Ishikawa (cell line): Measurements from ENCODE around the gene PRDM11.

Experiments used
- CREB1 ChIP-seq: IDR thresholded peaks from 2 replicates; pipeline ENCODE4 v1.6.1; 2012; ENCODE audit warnings: low read depth
- EGR1 ChIP-seq: IDR thresholded peaks from 2 replicates; pipeline ENCODE4 v1.6.1; 2012
- EP300 ChIP-seq: IDR thresholded peaks from 2 replicates; pipeline ENCODE4 v1.6.1; 2012; ENCODE audit warnings: borderline replicate concordance
- MAX ChIP-seq: IDR thresholded peaks from 2 replicates; pipeline ENCODE4 v1.6.1; 2012
- NFIC ChIP-seq: IDR thresholded peaks from 2 replicates; pipeline ENCODE4 v1.6.1; 2012
- RAD21 ChIP-seq: IDR thresholded peaks from 2 replicates; pipeline ENCODE4 v1.6.1; 2012; ENCODE audit warnings: low read depth
- TEAD4 ChIP-seq: IDR thresholded peaks from 2 replicates; pipeline ENCODE4 v1.6.1; 2012
- YY1 ChIP-seq: IDR thresholded peaks from 2 replicates; pipeline ENCODE4 v1.6.1; 2012; ENCODE audit warnings: low read depth
- TF ChIP-seq, protein P1 (sequence below): IDR thresholded peaks from 2 replicates; pipeline ENCODE4 v1.6.1; 2012; ENCODE audit warnings: low read depth, mild to moderate bottlenecking

DNA sequence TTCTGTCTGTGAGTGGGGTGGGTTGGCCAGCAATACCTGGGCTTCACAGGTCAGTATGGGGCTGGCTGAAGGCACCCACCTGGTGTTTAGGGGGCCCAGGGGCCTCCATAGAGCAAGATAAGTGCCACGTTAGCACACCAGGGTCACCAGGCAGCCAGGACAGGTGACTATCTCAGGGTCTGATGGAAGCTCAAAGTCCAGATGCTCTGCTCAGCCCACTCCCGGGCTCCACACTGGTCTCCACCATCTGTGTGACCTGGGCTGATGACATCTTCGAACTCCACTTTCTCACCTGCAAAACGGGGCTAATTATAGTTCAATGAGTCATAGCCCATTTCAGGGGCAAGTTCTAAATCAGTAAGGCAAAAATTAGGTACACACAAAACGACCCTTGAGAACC lies 39.4 kb upstream of the PRDM11 start:
- TF ChIP-seq RAD21 (no peak), EP300 (no peak), YY1 (no peak), TEAD4 (no peak), MAX (no peak), NFIC (no peak), CREB1 (no peak), EGR1 (no peak)
- TF ChIP-seq, protein P1, sequence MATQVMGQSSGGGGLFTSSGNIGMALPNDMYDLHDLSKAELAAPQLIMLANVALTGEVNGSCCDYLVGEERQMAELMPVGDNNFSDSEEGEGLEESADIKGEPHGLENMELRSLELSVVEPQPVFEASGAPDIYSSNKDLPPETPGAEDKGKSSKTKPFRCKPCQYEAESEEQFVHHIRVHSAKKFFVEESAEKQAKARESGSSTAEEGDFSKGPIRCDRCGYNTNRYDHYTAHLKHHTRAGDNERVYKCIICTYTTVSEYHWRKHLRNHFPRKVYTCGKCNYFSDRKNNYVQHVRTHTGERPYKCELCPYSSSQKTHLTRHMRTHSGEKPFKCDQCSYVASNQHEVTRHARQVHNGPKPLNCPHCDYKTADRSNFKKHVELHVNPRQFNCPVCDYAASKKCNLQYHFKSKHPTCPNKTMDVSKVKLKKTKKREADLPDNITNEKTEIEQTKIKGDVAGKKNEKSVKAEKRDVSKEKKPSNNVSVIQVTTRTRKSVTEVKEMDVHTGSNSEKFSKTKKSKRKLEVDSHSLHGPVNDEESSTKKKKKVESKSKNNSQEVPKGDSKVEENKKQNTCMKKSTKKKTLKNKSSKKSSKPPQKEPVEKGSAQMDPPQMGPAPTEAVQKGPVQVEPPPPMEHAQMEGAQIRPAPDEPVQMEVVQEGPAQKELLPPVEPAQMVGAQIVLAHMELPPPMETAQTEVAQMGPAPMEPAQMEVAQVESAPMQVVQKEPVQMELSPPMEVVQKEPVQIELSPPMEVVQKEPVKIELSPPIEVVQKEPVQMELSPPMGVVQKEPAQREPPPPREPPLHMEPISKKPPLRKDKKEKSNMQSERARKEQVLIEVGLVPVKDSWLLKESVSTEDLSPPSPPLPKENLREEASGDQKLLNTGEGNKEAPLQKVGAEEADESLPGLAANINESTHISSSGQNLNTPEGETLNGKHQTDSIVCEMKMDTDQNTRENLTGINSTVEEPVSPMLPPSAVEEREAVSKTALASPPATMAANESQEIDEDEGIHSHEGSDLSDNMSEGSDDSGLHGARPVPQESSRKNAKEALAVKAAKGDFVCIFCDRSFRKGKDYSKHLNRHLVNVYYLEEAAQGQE = no peak
